ENCODE results near the gene CYP2W1.

DNA sequence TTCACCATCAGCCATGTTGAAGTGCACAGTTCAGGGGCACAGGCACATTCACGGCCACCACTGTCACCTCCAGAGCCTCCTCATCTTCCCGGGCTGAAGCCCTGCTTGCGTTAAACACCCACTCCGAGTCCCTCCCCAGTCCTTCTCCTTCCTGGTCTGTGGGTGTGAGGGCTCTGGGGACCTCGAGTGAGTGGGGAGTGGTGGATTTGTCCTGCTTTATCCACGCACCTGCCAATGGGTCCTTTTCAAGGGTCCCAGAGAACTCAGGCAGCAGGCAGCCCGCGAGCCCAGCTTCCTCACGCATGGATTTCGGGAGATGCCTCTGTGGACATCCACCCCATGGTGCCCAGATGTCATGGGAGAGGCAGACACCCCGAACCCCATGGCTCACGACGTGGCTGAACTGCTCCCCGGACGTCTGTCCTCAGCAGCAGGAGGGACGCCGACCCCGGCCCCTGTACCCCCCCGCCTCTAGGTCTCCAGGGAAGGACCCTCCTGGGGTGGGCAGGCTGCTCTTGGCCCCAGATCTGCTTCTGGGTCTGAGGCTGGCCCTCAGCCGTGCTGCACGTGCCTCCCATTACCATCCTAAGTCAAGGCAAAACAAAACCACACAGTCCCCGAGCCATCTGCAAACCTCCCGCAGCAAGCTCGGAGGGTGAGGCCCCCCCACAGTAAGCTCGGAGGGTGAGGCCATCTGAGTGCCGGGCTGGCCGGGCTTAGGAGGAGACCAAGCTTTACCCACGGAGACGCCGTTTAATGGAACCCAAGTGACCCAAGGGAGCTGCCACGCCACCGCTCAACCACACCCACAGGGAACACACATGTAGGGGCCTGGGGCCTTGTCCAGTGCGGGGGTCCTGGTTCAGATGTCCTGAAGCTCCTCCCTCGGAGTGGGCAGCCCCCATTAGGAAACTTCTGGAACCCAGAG lies 9.0 kb downstream of the CYP2W1 start:
- TF ChIP-seq, protein P1, sequence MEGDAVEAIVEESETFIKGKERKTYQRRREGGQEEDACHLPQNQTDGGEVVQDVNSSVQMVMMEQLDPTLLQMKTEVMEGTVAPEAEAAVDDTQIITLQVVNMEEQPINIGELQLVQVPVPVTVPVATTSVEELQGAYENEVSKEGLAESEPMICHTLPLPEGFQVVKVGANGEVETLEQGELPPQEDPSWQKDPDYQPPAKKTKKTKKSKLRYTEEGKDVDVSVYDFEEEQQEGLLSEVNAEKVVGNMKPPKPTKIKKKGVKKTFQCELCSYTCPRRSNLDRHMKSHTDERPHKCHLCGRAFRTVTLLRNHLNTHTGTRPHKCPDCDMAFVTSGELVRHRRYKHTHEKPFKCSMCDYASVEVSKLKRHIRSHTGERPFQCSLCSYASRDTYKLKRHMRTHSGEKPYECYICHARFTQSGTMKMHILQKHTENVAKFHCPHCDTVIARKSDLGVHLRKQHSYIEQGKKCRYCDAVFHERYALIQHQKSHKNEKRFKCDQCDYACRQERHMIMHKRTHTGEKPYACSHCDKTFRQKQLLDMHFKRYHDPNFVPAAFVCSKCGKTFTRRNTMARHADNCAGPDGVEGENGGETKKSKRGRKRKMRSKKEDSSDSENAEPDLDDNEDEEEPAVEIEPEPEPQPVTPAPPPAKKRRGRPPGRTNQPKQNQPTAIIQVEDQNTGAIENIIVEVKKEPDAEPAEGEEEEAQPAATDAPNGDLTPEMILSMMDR (optimal IDR thresholded peaks at IDR 0.05 in 1 of 3, IDR thresholded peaks at IDR 0.05 in 1 of 3, conservative IDR thresholded peaks at IDR 0.05 in 1 of 3; ENCODE audit: extremely low read depth in 1 of 3, insufficient read depth in 2 of 3, low read length in 3 of 3), result no peak
- no peak for TF ChIP-seq EZH2 (IDR thresholded peaks at IDR 0.05; ENCODE audit: low read length)
